Ishikawa (cell line): ENCODE results near the gene LRRC15.

ENCODE experiments used
- CEBPB ChIP-seq: IDR thresholded peaks from 2 replicates; pipeline ENCODE4 v1.6.1; 2012
- NFIC ChIP-seq: IDR thresholded peaks from 2 replicates; pipeline ENCODE4 v1.6.1; 2012
- RAD21 ChIP-seq: IDR thresholded peaks from 2 replicates; pipeline ENCODE4 v1.6.1; 2012; ENCODE audit warnings: low read depth
- TAF1 ChIP-seq: IDR thresholded peaks from 2 replicates; pipeline ENCODE4 v1.6.1; 2012; ENCODE audit warnings: low read depth, mild to moderate bottlenecking
- TEAD4 ChIP-seq: IDR thresholded peaks from 2 replicates; pipeline ENCODE4 v1.6.1; 2012
- ZBTB7A ChIP-seq: IDR thresholded peaks from 2 replicates; pipeline ENCODE4 v1.6.1; 2012; ENCODE audit warnings: low read depth
- TF ChIP-seq, protein P1 (sequence below): IDR thresholded peaks from 2 replicates; pipeline ENCODE4 v1.6.1; 2012
- TF ChIP-seq, protein P2 (sequence below): IDR thresholded peaks from 2 replicates; pipeline ENCODE4 v1.6.1; 2012; ENCODE audit warnings: low read depth, mild to moderate bottlenecking

DNA sequence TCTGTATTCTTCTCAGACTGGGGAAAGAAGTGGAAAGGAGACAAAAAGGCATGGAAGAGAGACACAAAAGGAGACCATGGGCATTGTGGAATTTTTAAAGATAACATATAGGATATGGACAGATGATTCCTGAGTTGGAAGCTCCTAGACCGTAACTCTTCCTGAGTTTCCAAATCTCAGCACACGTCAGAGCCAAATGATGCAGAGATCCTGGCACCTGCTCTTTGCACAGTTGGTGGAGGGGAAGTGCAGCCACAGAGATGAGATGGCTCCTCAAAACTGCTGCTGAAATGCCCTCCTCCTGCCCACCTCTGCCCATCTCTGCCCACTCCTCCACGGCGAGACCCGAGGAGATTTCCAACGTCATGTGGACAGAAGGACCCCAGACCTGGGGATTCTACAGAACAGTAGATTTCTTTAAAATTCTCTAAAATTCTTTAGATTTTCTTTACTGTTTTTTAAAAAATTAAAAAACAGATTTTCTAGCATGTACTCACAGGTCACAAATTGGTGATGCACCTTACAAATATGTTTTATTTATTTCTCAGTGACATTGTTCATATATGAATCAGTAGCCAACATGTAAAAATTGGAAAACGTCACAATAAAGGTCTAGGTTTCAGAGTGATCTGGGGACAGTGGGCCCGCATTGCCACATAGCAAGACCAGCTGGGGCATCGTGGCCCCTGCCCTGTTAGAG is 26.5 kb downstream of the LRRC15 start:
- TF ChIP-seq, protein P1, sequence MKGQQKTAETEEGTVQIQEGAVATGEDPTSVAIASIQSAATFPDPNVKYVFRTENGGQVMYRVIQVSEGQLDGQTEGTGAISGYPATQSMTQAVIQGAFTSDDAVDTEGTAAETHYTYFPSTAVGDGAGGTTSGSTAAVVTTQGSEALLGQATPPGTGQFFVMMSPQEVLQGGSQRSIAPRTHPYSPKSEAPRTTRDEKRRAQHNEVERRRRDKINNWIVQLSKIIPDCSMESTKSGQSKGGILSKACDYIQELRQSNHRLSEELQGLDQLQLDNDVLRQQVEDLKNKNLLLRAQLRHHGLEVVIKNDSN, result no peak
- TF ChIP-seq TAF1 (no peak), RAD21 (no peak), ZBTB7A (no peak), CEBPB (no peak), NFIC (no peak), TEAD4 (no peak)
- TF ChIP-seq, protein P2, sequence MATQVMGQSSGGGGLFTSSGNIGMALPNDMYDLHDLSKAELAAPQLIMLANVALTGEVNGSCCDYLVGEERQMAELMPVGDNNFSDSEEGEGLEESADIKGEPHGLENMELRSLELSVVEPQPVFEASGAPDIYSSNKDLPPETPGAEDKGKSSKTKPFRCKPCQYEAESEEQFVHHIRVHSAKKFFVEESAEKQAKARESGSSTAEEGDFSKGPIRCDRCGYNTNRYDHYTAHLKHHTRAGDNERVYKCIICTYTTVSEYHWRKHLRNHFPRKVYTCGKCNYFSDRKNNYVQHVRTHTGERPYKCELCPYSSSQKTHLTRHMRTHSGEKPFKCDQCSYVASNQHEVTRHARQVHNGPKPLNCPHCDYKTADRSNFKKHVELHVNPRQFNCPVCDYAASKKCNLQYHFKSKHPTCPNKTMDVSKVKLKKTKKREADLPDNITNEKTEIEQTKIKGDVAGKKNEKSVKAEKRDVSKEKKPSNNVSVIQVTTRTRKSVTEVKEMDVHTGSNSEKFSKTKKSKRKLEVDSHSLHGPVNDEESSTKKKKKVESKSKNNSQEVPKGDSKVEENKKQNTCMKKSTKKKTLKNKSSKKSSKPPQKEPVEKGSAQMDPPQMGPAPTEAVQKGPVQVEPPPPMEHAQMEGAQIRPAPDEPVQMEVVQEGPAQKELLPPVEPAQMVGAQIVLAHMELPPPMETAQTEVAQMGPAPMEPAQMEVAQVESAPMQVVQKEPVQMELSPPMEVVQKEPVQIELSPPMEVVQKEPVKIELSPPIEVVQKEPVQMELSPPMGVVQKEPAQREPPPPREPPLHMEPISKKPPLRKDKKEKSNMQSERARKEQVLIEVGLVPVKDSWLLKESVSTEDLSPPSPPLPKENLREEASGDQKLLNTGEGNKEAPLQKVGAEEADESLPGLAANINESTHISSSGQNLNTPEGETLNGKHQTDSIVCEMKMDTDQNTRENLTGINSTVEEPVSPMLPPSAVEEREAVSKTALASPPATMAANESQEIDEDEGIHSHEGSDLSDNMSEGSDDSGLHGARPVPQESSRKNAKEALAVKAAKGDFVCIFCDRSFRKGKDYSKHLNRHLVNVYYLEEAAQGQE, result no peak
